Activated CD4-positive, alpha-beta T cell treated with anti-CD3 and anti-CD28 coated beads, Interleukin-2, amount 50 U/mL, for 4 hours (primary cell): ENCODE results near the gene PAXIP1.

Experiments used
- DNase-seq, 2 experiments: peaks; one replicate each; pipeline ENCODE4 v3.0.0-alpha.2; 2020

Gene PAXIP1

DNA sequence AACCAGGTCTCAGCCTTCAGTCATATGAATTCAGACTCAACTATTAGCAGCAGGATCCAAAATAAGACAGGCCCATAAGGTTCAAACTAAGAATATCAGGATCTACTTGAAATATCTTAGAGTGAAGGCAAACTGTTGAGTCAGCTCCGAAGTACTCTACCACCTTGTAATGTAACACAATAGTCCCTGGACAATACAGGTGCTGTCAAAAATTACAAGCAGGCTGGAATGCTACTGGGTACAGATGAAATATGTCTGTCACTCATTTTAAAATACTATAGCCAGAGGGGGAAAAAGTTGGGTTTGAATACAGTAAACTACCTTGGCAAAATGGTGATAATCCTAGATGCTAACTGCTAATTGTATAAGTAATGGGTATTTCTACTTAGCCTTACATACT, 6.8 kb downstream of the PAXIP1 start:
- DNase-seq: no peak

DNA sequence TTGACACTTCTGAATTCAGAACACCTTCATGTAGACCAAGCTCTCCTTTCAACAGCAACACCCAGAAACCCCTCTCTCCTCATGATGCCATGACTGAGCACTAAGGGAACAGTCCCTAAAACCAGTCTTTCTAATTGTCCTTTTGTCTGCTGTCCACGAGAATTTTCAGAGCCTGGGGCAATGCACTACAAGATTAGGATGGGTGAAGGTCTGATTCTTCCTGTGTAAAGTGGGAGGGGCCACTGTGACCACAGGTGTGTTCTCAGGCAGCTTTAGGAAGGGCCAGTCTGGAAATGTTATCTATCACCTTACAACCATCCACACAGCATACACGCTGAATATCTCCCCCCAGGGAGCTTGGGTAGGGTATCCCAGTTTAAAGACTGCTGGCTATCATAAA, 7.9 kb downstream of the PAXIP1 start:
- no peak for DNase-seq

GRCh38 chr7:154990964-154991540, 11.9 kb downstream of the PAXIP1 start:
- no peak for DNase-seq

DNA sequence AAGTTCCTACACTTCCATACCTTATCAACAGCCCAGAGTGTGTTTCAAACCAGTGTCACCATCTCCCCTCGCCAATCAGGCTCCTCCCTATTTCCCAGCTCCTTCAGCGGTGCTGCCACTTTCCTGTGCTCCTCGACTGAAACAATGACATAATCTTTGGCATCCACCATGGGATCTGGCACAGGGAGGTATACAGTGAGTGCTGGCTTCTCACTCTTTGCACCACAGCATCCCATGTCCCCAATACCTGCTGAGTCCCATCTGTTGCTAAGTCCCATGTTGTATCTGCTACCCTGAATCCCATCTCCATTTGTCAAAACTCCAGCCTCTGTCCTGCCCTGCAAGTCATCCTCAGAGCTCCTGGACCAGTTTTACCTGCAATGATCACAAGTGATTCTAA, 15.4 kb downstream of the PAXIP1 start:
- DNase-seq: no peak

DNA sequence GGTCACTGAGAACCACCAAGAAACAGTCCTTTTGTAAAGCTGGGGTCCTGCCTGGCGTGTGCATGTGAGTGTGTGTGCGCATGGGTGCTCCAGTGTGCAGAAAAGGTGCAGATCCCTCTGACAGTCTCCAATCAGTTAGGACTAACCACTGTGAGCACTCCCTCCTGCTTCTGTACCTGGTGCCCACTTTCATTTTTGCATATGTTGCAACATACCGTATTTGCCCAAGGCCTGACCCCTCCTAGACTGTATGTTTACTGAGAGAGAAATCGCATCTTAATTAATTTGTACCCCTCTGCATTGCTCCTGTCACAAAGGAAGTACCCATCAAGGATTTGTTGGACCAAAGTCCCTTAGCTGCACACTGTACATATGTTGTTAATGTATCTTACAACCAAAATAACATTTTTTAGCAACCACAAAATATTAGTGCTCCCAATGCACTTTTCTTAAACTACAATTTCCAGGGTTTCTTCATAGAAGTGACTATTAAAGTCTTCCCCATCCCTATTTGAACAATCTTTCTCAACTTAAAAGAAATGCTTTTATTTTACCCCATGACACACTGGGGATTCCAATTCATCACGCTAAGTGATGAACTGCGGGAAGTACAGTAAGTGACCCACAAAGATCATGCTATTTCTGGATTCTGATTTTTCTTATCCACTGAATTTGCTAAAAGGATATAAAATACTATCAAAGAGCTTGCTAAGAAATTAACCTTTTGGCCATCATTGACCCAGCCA, 16.6 kb downstream of the PAXIP1 start:
- no peak for DNase-seq

- no peak for DNase-seq
These were observed 17.7 kb downstream of the PAXIP1 start for GRCh38 chr7:154985230-154985629.

GRCh38 chr7:154984601-154985188, 18.2 kb downstream of the PAXIP1 start:
- no peak for DNase-seq

- no peak for DNase-seq
These were observed 24.9 kb downstream of the PAXIP1 start for GRCh38 chr7:154978017-154978416.

DNA sequence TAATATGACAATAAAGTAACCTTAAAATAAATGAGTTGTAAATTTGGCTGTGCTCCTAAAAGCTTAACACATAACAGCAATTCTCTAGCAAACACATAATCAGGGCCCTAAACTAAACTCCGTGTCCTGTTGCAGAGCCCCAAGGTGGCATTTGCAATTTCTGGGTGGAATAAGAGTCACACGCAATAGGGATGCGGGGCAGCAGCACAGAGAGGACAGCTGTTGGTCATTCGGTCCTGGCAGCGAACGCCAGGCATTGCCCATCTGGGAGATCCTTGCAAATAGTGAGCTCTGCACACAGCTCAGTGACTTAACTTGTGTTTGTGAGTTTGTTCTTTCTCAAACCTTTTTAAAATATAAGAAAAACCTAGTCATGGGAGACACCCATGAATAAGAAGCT, 25.7 kb downstream of the PAXIP1 start:
- DNase-seq: no peak

DNA sequence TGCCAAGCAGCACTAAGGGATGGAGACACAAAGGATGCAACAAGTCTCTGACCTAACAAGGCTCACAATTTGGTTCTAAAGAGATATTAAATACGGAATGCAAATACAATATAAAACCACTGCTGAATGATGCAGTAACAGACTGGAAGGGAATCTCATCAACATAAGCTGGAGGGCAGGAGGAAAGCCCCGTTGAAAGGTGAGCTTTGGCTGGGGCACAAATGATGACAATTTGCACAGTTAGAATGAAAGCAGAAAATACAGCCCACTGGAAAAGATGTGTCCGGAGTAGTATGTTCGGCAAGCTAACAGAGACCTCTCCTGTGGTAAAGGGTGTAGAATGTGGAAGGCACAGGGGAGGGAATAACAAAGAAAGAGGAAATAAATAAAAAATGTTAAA, 26.1 kb downstream of the PAXIP1 start:
- no peak for DNase-seq

GRCh38 chr7:154975984-154976383, 26.9 kb downstream of the PAXIP1 start:
- DNase-seq: no peak

- no peak for DNase-seq
These were observed 29.5 kb downstream of the PAXIP1 start for GRCh38 chr7:154973381-154973780.

GRCh38 chr7:154968336-154969001, 34.5 kb downstream of the PAXIP1 start:
- DNase-seq: no peak

DNA sequence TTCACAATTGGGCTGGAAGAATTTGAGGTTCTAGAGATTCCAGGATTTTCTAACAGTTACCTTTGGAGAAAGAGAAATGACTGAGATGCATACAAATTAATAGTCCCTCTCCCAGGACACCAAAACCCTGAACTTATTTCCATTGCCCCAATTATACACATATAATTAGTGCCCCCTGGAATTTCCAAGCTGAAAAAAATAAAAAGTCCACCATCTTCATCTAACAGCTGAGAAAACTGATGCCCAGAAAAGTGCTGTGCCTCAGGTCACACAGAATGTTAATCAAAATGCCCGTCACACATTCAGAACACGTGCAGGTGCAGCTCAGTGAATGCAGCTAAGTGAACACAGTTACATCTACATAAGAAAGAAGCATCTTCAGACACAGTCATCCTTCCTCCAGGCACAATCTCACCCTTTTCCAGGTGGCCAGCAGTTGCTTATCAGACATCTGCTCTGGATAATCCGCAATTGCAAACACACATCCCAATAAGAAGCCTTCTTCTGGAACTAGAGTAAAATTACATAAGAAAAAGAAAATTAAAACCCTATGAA, 35.4 kb downstream of the PAXIP1 start:
- DNase-seq: no peak

DNA sequence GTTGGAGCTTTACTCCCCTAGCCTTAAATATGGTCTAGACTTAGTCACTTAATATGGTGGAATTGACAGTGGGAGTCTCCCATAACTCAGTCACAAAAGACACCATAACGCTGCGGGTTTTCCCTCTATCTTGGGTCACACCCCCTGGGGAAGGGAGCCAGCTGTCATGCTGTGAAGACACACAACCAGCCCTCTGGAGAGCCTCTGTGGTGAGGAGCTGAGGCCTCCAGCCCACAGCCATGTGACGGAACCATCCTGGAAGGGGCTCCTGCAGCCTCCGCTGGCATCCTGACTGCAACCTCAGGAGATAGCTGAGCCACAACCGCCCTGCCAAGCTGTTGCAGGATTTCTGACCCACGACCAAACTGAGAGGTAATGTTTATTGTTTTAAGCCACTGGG, 37.9 kb downstream of the PAXIP1 start:
- no peak for DNase-seq

- no peak for DNase-seq
These were observed 42.7 kb downstream of the PAXIP1 start for GRCh38 chr7:154960063-154960790.

DNA sequence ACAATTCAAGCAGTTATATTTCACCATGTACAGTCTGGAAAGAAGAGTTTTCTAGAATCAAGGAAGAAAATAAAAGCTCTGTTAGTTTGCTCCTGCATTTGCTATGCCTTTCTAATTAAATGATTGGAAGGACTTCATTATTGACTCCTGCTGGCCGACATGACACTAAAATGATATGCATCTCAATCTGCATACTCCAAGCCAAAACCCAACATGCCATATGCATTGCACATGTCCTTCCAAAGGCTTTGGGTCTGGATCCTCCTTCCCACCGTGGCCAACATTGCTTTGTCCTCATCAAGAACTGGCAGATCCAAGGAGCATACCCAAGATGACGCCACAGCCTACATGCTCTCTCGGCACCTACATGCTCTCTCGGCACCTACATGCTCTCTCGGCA, 46.5 kb downstream of the PAXIP1 start:
- DNase-seq: no peak

DNA sequence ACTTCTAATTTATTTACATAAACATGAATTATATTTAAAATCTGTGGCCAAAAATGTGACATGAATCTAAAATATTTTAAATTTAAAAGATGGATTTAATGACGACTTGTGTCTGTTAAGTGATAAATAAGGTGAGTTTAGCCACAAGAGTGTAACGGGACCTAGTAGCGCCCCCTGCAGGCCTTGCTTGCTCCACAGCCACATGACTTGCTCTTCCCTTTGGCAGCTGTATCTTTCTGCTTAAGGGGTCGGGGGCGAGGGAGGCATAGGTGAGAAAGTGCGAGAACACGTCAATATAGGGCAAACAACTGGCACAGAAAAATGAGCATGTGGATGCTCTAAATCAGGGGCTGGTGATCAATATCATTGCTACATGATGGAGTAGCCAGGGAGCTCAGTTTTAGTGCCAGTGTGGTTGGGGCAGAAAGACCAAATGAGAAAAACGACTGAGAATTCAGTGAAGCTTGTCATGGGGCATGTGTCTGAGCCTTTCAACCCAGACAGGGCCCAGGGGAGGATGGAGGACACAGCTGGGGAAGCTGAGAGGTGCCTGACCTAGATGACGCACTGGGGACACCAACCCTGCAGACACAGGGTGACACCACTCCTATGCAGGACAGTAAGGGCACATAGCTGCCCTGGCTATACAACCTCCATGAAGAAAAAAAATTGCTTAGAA, 49.8 kb downstream of the PAXIP1 start:
- peak; percentile 73 to 74 for DNase-seq

- DNase-seq: no peak
These were observed 52.0 kb downstream of the PAXIP1 start for GRCh38 chr7:154950960-154951359.

- DNase-seq: no peak
These were observed 55.3 kb downstream of the PAXIP1 start for GRCh38 chr7:154947604-154948003.

GRCh38 chr7:154946166-154946565, 56.8 kb downstream of the PAXIP1 start:
- DNase-seq: no peak

GRCh38 chr7:154943906-154944305, 59.0 kb downstream of the PAXIP1 start:
- no peak for DNase-seq
